ENCODE data around the gene SNX1. TPM values are rescaled to one million over a fixed set of nuclear protein-coding genes. Genes with fewer than 3 reads are reported as not detected.

SNX1 gene
- total and polyA plus RNA-seq, 10 of the 15 experiments (the other 5 are each of a cell fraction or from before 2014, with no cell fraction given): 17.8 to 115 (median 96.3) TPM

DNA sequence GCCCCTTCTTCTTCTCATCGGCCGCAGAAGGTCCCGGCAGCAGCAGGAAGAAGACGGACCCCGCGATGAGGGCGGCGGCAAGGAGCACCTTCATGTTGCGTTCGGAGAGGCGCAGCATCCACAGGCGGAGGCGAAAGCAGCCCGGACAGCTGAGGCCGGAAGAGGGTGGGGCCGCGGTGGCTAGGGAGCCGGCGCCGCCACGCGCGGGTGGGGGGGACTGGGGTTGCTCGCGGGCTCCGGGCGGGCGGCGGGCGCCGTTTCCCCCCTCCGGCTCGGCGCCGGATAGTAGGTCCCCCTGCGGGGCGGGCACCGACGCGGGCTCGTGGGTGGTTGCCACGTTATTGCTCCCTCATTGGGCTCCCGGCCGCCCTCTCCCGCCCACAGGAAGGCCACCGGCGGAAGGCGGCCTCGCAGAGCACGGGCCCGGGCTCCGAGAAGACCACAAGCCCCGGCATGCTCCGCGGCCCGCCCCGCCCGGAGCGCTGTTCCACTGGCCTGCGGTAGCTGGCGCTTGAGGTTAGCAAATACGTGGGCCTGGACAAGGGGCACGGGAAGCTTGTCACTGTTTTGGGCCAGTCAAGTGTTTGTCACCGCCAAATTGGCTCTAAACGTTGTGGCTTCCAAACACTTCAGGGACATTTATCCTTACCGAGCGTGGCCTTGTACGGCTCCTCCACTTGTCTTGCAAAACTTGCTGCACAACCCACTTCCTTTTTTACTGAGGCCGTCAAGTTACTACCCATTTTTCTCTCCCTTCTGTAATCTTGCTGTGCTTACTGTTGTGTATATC lies 67.3 kb downstream of the SNX1 start, which contains the start of gene PPIB (continued):
- TF ChIP-seq, protein P1, sequence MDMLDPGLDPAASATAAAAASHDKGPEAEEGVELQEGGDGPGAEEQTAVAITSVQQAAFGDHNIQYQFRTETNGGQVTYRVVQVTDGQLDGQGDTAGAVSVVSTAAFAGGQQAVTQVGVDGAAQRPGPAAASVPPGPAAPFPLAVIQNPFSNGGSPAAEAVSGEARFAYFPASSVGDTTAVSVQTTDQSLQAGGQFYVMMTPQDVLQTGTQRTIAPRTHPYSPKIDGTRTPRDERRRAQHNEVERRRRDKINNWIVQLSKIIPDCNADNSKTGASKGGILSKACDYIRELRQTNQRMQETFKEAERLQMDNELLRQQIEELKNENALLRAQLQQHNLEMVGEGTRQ (IDR thresholded peaks at IDR 0.05; ENCODE audit: borderline replicate concordance, low read depth, low read length): no peak
- TF ChIP-seq, protein P2, sequence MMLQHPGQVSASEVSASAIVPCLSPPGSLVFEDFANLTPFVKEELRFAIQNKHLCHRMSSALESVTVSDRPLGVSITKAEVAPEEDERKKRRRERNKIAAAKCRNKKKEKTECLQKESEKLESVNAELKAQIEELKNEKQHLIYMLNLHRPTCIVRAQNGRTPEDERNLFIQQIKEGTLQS (IDR thresholded peaks at IDR 0.05; ENCODE audit: borderline replicate concordance, extremely low read depth, low read depth, low read length): no peak
- TF ChIP-seq TCF3 (IDR thresholded peaks at IDR 0.05; ENCODE audit: borderline replicate concordance, insufficient read depth, low read depth, low read length) (peak; percentile 61; the same call in 1 of the 2 replicates), MTA2 (IDR thresholded peaks at IDR 0.05; ENCODE audit: low read depth) (no peak), ESRRA (IDR thresholded peaks at IDR 0.05; ENCODE audit: low read length) (no peak; the same call in none of the 2 replicates), CBX5 (IDR thresholded peaks at IDR 0.05; ENCODE audit: low read depth) (no peak), GATAD2B (conservative IDR thresholded peaks at IDR 0.05; ENCODE audit: low read depth) (no peak; the same call in 1 of the 2 replicates), WRNIP1 (IDR thresholded peaks at IDR 0.05; ENCODE audit: borderline replicate concordance, low read depth, low read length) (peak; percentile 19; the same call in 1 of the 2 replicates), GABPA (IDR thresholded peaks at IDR 0.05; ENCODE audit: low read depth) (peak; percentile 83), CHD1 (IDR thresholded peaks at IDR 0.05; ENCODE audit: low read depth, low read length) (peak; percentile 98), EED (IDR thresholded peaks at IDR 0.05; ENCODE audit: low read depth) (no peak), STAT1 (conservative IDR thresholded peaks at IDR 0.05) (0 out of 2 replicates have a peak, but pooled peaks have one; percentile 14), LARP7 (IDR thresholded peaks at IDR 0.05) (peak; percentile 76; the same call in 1 of the 2 replicates), POLR2A (IDR thresholded peaks at IDR 0.05; ENCODE audit: low read depth, low read length) (peak; percentile 99), TBL1XR1 (IDR thresholded peaks at IDR 0.05; ENCODE audit: low read depth, low read length) (no peak), CEBPB (IDR thresholded peaks at IDR 0.05; ENCODE audit: borderline replicate concordance in 1 of 2, low read depth in 2 of 2, low read length in 2 of 2) (no peak), SMAD1 (IDR thresholded peaks at IDR 0.05; ENCODE audit: low read depth, partially characterized antibody) (peak; percentile 79), KAT2A (conservative IDR thresholded peaks at IDR 0.05; ENCODE audit: control insufficient read depth, low read depth, low read length) (no peak), ZZZ3 (IDR thresholded peaks at IDR 0.05; ENCODE audit: control insufficient read depth, insufficient read length, low read depth) (no peak), NFYB (IDR thresholded peaks at IDR 0.05; ENCODE audit: insufficient read depth, low read depth, low read length) (peak; percentile 82; the same call in 1 of the 2 replicates), DPF2 (IDR thresholded peaks at IDR 0.05) (peak; percentile 72; the same call in 1 of the 2 replicates), ZNF622 (IDR thresholded peaks at IDR 0.05) (no peak)
- TF ChIP-seq, protein P3, sequence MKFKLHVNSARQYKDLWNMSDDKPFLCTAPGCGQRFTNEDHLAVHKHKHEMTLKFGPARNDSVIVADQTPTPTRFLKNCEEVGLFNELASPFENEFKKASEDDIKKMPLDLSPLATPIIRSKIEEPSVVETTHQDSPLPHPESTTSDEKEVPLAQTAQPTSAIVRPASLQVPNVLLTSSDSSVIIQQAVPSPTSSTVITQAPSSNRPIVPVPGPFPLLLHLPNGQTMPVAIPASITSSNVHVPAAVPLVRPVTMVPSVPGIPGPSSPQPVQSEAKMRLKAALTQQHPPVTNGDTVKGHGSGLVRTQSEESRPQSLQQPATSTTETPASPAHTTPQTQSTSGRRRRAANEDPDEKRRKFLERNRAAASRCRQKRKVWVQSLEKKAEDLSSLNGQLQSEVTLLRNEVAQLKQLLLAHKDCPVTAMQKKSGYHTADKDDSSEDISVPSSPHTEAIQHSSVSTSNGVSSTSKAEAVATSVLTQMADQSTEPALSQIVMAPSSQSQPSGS (IDR thresholded peaks at IDR 0.05; ENCODE audit: low read length): no peak
- TF ChIP-seq, protein P4, sequence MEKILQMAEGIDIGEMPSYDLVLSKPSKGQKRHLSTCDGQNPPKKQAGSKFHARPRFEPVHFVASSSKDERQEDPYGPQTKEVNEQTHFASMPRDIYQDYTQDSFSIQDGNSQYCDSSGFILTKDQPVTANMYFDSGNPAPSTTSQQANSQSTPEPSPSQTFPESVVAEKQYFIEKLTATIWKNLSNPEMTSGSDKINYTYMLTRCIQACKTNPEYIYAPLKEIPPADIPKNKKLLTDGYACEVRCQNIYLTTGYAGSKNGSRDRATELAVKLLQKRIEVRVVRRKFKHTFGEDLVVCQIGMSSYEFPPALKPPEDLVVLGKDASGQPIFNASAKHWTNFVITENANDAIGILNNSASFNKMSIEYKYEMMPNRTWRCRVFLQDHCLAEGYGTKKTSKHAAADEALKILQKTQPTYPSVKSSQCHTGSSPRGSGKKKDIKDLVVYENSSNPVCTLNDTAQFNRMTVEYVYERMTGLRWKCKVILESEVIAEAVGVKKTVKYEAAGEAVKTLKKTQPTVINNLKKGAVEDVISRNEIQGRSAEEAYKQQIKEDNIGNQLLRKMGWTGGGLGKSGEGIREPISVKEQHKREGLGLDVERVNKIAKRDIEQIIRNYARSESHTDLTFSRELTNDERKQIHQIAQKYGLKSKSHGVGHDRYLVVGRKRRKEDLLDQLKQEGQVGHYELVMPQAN (conservative IDR thresholded peaks at IDR 0.05): peak; percentile 94
- TF ChIP-seq, protein P5, sequence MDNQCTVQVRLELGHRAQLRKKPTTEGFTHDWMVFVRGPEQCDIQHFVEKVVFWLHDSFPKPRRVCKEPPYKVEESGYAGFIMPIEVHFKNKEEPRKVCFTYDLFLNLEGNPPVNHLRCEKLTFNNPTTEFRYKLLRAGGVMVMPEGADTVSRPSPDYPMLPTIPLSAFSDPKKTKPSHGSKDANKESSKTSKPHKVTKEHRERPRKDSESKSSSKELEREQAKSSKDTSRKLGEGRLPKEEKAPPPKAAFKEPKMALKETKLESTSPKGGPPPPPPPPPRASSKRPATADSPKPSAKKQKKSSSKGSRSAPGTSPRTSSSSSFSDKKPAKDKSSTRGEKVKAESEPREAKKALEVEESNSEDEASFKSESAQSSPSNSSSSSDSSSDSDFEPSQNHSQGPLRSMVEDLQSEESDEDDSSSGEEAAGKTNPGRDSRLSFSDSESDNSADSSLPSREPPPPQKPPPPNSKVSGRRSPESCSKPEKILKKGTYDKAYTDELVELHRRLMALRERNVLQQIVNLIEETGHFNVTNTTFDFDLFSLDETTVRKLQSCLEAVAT (IDR thresholded peaks at IDR 0.05): no peak; the same call in 1 of the 2 replicates

Measured in GM12878 (cell line).